Subcutaneous abdominal adipose tissue (tissue), 5 donors: ENCODE data around the gene ERCC6L2.
A peak's percentile ranks its signal among the peaks of the same experiment; 100 is the strongest.

ENCODE experiments used
- H3K27ac ChIP-seq: one replicate; pipeline ENCODE4 v1.7.0; 2013; ENCODE audit warnings: low read depth, mild to moderate bottlenecking, inconsistent platforms, low read length, moderate library complexity
- H3K27me3 ChIP-seq, 5 donors: one replicate each; pipeline ENCODE4 v1.7.0; 2013; ENCODE audit warnings: low read length in 5 of 5, inconsistent platforms in 1 of 5; ENCODE audit not compliant: control insufficient read depth in 5 of 5, insufficient read depth in 4 of 5
- H3K36me3 ChIP-seq, 5 donors: one replicate each; pipeline ENCODE4 v1.7.0; 2013; ENCODE audit warnings: low read length in 5 of 5; ENCODE audit not compliant: control insufficient read depth in 5 of 5, insufficient read depth in 5 of 5
- H3K4me1 ChIP-seq, 5 donors: one replicate each; pipeline ENCODE4 v1.7.0; 2013; ENCODE audit warnings: low read length in 5 of 5, mild to moderate bottlenecking in 3 of 5, moderate library complexity in 1 of 5; ENCODE audit not compliant: control insufficient read depth in 5 of 5, insufficient read depth in 5 of 5
- H3K4me3 ChIP-seq, 5 donors: one replicate each; pipeline ENCODE4 v1.7.0; 2013; ENCODE audit warnings: low read length in 5 of 5, low read depth in 1 of 5
- H3K9ac ChIP-seq, 5 donors: one replicate each; pipeline ENCODE4 v1.7.0; 2013; ENCODE audit warnings: low read length in 5 of 5, mild to moderate bottlenecking in 4 of 5, moderate library complexity in 3 of 5
- H3K9me3 ChIP-seq, 5 donors: one replicate each; pipeline ENCODE4 v1.7.0; 2013; ENCODE audit warnings: low read length in 5 of 5; ENCODE audit not compliant: control insufficient read depth in 5 of 5
- donor health status: healthy.
- donor health status: healthy.
- donor health status: healthy.
- donor health status: healthy.
- donor health status: healthy.

ERCC6L2 gene

DNA sequence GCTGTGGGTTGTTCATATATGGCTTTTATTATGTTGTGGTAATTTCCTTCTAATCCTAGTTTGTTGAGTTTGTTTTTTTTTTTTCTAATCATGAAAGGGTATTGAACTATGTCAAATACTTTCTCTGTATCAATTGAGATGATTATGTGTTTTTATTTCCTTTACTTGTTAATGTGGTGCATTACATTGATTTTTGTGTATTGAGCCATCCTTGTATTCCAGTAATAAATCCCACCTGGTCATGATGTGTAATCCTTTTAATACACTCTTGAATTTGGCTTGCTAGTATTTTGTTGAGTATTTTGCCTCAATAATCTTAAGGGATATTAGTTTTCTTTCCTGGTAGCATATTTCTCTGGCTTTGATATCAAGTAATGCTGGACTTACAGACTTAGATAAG lies 13.1 kb upstream of the ERCC6L2 start:
- Histone ChIP-seq H3K4me3 (no peak overlapping the region), H3K4me1 (no peaks in the 10 kb centered on the region), H3K9me3 (peaks cover 0 to 6% (median 0%) of the 10 kb centered on the region in 5 donors), H3K36me3 (no peaks in the 10 kb centered on the region), H3K27me3 (no peaks in the 10 kb centered on the region), H3K27ac (no peak overlapping the region), H3K9ac (no peak overlapping the region)

GRCh38 chr9:95864852-95865580 lies 10.5 kb upstream of the ERCC6L2 start:
- H3K9me3 ChIP-seq = peaks cover 0 to 6% (median 0%) of the 10 kb centered on the region in 5 donors
- no peaks in the 10 kb centered on the region for H3K27me3 ChIP-seq
- H3K27ac ChIP-seq = no peak overlapping the region
- H3K9ac ChIP-seq = no peak overlapping the region
- H3K4me1 ChIP-seq = no peaks in the 10 kb centered on the region
- H3K4me3 ChIP-seq = no peak overlapping the region
- H3K36me3 ChIP-seq = no peaks in the 10 kb centered on the region

GRCh38 chr9:95870352-95870751 lies 5.1 kb upstream of the ERCC6L2 start:
- Histone ChIP-seq H3K9me3 (no peaks in the 10 kb centered on the region), H3K9ac (no peak overlapping the region), H3K36me3 (no peaks in the 10 kb centered on the region), H3K4me1 (peaks cover 4 to 11% (median 9%) of the 10 kb centered on the region in 5 donors), H3K4me3 (no peak overlapping the region), H3K27me3 (no peaks in the 10 kb centered on the region), H3K27ac (no peak overlapping the region)

DNA sequence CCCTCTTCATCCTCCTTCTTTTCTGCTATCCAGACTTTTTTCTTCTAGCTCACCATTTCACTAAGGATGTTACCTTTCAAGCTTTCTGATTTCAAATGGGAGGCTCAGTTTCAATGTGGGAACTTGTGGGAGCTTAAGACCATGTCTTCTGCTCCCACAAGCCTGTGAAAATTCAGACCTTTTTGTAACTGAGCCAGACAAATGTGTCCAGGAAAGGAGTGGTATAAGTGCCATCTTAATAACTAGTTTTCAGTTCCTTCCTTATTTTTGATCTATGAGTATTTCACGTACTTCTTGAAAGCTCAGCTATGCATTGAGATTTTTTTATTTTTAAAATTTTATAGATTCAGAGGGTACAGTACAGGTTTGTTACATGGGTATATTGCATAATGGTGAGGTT lies 4.6 kb upstream of the ERCC6L2 start:
- H3K9me3 ChIP-seq = no peaks in the 10 kb centered on the region
- no peaks in the 10 kb centered on the region for H3K36me3 ChIP-seq
- peaks cover 4 to 11% (median 9%) of the 10 kb centered on the region in 5 donors for H3K4me1 ChIP-seq
- no peaks in the 10 kb centered on the region for H3K27me3 ChIP-seq
- no peak overlapping the region for H3K27ac ChIP-seq
- H3K4me3 ChIP-seq = no peak overlapping the region
- no peak overlapping the region for H3K9ac ChIP-seq

DNA sequence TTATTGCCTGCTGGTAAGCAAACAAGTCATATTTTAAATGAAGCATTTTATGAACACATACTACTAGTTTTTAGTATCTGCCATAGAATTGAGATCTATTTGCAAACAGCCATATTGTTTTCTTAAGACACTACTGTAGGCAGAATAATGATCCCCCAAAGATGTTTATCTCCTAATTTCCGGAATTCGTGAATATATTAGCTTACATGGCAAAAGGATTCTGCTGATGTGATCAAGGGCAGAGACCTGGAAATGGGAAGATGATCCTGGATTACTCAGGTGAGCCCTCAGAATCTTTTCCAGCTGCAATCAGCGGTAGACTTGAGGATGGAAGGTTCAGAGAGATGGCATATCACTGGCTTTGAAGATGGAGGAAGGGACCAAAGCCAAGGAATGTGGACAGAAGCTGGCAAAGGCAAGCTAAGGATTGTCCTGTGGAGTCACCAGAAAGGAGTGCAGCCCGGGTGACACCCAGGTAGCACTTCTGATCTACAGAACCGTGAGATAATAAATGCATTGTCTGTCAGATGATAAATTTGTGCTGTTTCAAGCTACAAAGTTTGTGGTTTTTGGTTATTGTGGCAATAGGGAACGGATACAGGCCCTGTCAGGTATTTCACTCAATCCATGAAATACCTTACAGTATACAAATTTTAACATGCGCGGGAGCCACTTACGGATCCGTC lies 1.0 kb upstream of the ERCC6L2 start:
- no peaks in the 10 kb centered on the region for H3K9me3 ChIP-seq
- H3K27ac ChIP-seq = peak overlapping the region; percentile 98

DNA sequence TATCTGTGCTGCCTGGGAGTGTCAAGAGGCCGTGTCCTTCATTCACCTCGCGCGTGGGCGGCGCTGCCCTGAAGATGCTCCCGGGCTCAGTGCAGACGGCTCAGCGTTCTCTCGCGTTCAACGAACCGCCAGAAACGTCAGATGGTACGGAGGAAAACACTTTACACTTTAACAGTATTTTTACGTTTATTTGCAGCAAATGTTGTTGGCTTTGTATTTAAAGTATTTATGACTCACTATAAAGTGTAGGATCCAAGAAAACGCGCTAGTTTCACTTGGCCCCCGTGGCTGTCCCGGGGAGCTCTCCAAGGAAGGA lies 544 bp upstream of the ERCC6L2 start:
- Histone ChIP-seq H3K36me3 (no peaks in the 10 kb centered on the region), H3K4me3 (peak overlapping the region in 1 of 5 donors; percentile 90), H3K9ac (peak overlapping the region in 1 of 5 donors; percentile 51), H3K27ac (peak overlapping the region; percentile 98), H3K27me3 (no peaks in the 10 kb centered on the region), H3K4me1 (peaks cover 4 to 11% (median 9%) of the 10 kb centered on the region in 5 donors), H3K9me3 (no peaks in the 10 kb centered on the region)

More for the DNA sequence above, 1.0 kb upstream of the ERCC6L2 start:
- Histone ChIP-seq H3K4me3 (peak overlapping the region in 1 of 5 donors; percentile 90), H3K36me3 (no peaks in the 10 kb centered on the region), H3K9ac (peak overlapping the region in 1 of 5 donors; percentile 51), H3K4me1 (peaks cover 4 to 11% (median 9%) of the 10 kb centered on the region in 5 donors), H3K27me3 (no peaks in the 10 kb centered on the region)

DNA sequence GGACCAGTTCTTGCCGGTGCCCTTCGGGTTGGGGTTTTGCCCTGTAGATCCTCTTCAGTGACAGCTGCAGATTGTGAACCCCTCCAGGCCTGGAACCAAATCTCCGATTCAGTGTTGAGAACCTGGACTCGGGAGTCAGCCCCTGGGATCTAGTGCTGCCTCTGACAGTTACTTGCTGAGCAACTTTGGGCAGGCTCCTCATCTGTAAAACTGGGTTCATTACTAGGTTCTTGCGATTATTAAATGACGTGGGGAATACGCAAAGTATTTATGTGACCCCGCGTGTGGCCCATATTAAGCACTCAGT lies 600 bp downstream of the ERCC6L2 start:
- peak overlapping the region; percentile 98 for H3K27ac ChIP-seq
- H3K4me1 ChIP-seq = peaks cover 4 to 11% (median 9%) of the 10 kb centered on the region in 5 donors
- no peak overlapping the region for H3K4me3 ChIP-seq
- peak overlapping the region in 1 of 5 donors; percentile 85 for H3K9ac ChIP-seq
- peaks cover 0 to 1% (median 0%) of the 10 kb centered on the region in 5 donors for H3K36me3 ChIP-seq
- H3K9me3 ChIP-seq = no peaks in the 10 kb centered on the region
- no peaks in the 10 kb centered on the region for H3K27me3 ChIP-seq

DNA sequence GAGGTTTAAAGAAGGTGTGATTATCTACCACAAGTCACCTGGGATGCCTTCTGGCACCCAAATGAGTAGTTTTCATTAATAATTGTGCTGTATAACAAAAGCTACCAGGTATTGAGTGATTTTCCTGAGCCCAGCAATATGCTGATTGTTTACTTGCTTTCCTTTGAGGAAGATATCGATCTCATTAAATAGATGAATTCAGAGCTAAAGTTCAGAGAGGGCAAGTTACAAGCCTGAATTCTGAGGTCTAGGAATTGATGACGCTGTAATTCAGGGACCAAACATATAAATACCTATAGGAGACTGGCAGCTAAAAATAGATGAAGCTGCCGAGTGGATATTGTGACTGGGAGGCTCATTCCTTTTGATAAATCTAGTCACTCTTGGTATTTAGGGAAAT lies 1.1 kb downstream of the ERCC6L2 start:
- Histone ChIP-seq H3K9ac (peak overlapping the region in 1 of 5 donors; percentile 85), H3K4me1 (peaks cover 4 to 11% (median 9%) of the 10 kb centered on the region in 5 donors), H3K27ac (peak overlapping the region; percentile 98), H3K4me3 (no peak overlapping the region), H3K27me3 (no peaks in the 10 kb centered on the region), H3K36me3 (peaks cover 0 to 5% (median 0%) of the 10 kb centered on the region in 5 donors), H3K9me3 (no peaks in the 10 kb centered on the region)

GRCh38 chr9:95877984-95878383 lies 2.5 kb downstream of the ERCC6L2 start:
- Histone ChIP-seq H3K36me3 (peaks cover under 1 to 11% (median 5%) of the 10 kb centered on the region in 5 donors), H3K27ac (no peak overlapping the region), H3K9ac (no peak overlapping the region), H3K9me3 (no peaks in the 10 kb centered on the region), H3K4me1 (peaks cover 4 to 11% (median 9%) of the 10 kb centered on the region in 5 donors), H3K27me3 (no peaks in the 10 kb centered on the region), H3K4me3 (no peak overlapping the region)

GRCh38 chr9:95879591-95879990 lies 4.1 kb downstream of the ERCC6L2 start:
- Histone ChIP-seq H3K4me1 (peaks cover under 1 to 4% (median 3%) of the 10 kb centered on the region in 5 donors), H3K9me3 (no peaks in the 10 kb centered on the region), H3K27me3 (no peaks in the 10 kb centered on the region), H3K4me3 (no peak overlapping the region), H3K36me3 (peaks cover 3 to 18% (median 9%) of the 10 kb centered on the region in 5 donors), H3K27ac (no peak overlapping the region), H3K9ac (no peak overlapping the region)
